GM21786 (cell line): Measurements from ENCODE around the gene SBF2.
A peak's percentile ranks its signal among the peaks of the same experiment; 100 is the strongest.
"Not testable (repeated sequence)": the region's sequence is repeated elsewhere in the genome, so short reads cannot be mapped to it uniquely, and the experiment has no call there.

Source experiments
- ATAC-seq: cut with Tn5 transposase; IDR thresholded peaks from one replicate; pipeline ENCODE4 v1.9.1; 2021; ENCODE audit not compliant: unreplicated experiment

The SBF2 gene

DNA sequence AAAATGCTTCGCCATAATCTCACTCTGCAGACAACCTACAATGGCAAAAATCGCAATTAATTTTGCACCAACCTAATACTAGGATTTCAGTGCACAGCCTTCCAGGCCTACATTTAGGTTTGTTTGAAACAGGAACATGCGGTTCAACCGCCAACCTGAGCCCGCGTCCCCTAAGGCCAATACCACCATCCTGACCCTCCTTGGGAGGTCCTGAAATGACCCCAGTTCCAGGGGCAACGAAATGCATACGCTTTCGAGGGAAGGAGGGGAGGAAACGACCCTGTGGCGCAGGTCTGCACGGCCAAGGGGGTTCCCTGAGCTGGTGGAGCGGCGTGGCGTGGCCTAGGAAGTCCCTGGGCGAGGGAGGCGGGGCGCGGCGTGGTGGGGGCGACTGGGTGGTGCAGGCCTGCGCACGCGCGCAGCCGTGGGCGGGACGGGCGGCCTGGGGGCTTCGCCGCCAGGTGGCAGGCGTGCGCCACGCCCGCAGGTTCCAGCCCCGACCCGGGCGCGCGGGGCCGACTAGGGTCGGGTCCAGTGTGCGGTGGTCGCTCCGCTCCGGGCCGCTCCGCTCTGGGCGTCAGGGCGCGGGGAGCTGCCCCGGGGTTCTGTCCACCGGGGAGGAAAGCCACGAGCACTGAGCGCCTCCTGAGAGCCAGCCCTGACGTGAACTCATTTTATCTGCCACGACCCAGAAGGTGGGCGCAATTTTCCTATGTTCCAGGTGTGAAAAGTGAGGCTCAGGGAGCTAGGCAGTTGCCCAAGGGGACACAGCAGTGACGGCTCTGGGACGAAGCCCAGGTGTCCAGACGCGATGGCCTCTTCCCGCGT, 536.0 kb downstream of the SBF2 start:
- peak; percentile 35 for ATAC-seq

- ATAC-seq: no peak
Measured at GRCh38 chr11:9756878-9757277, 537.1 kb downstream of the SBF2 start.

DNA sequence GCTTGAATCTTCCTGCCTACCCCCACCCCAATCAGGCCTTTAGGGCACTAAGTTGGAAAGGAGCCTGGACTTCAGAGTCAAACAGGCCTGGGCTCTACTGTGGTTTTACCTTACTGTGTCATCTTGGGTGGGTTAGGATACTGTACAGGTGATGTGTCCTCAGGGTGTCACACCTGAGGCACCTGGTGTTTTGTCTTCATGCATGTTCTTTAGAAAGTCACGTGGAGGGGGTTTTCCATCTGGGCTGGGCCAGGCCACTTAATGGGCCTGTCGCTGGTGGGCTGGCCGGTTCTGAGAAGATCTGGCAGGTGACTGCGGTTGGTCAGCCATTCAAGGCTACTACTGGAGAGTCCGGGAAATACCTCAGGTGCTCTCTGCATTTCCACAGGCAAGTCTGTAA, 537.6 kb downstream of the SBF2 start:
- no peak for ATAC-seq

GRCh38 chr11:9755561-9756185, 538.3 kb downstream of the SBF2 start:
- no peak for ATAC-seq

DNA sequence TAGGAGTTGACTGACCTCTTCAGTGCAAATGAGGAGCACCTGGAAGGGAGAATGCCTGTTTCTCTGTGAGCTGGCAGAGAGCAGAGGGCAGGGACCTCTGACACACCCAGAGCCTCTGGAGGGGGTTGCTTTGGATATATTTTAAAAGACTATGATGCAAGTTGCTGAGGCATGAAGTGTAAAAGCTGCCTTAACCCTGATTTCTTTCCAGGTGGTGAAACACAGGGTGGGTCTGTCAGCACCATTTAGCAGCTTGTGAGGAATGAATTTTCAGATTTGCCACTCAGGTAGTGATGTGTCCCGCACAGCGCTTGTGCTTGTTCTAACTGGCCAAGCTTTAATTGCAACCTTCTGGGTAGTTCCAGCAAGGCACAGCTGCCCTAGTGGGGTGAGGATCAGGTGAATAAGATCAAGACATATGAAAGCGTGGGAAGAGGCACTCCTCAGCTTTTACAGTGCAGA, 540.0 kb downstream of the SBF2 start:
- no peak for ATAC-seq

DNA sequence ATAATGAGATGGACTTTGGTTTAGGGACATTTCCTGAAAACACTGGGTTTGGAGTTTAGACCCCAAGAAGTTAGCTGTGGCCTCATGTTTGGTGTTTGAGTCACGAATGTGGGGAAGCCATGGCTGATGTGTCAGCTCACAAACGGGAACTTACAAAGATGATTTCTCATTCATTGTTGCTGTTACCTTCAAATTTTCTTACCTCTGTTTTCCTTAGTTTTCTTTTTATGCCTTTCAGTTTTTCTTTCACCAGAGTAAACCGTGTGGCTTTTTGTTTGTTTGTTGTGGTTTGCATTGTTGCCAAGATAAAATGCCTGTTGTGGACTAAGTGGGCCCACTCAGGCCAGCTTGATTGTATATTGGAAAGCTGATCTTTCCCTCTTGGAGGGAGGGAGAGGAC, 541.0 kb downstream of the SBF2 start:
- ATAC-seq: no peak

DNA sequence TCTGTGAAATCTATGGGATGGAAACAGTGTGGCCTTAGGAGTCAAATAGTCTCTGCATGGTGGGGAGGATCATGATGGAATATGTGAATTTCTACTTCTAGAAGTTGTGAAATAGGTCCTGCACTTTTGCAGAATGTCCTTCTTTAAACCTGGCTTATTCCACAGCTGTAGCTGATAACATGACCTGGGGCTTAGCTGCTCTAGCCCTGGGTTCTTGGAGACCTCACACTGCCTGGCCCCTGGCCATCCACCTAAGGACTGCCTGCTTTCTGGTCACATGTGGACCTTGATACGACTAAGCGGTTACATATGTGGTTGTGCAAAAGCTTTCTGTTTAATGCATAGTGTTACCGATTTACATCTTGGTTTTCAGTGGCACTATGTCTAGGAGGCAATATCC, 541.9 kb downstream of the SBF2 start:
- no peak for ATAC-seq

GRCh38 chr11:9750551-9750950, 543.5 kb downstream of the SBF2 start:
- no peak for ATAC-seq

DNA sequence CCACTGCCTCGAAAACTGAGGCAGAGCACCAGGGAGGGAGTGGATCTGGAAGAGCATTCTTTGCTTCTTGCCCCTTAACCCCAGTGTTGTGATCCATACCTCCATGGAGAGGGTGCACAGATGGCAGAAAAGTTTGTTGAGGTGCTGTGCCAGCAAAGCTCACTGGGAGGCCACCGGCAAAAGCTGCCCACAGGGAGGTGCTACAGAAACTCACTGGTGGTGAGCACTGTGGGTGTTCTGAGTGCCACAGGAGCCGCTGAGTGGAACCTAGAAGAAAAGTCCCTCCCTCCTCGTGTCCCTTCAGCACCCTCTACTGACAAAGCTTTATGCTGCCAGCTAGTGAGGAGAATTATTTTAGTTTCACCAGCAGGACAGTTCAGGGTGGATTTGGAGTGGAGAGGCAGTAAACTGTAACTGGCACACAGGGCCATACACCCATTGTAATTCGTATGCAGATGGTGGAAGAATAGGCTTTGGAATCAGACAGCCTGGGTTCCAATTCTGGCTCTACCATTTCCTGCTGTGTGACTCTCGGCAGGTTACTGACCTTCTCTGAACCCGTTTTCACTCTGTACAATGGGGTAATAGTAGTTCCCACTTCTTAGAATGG, 545.6 kb downstream of the SBF2 start:
- ATAC-seq: peak; percentile 58

DNA sequence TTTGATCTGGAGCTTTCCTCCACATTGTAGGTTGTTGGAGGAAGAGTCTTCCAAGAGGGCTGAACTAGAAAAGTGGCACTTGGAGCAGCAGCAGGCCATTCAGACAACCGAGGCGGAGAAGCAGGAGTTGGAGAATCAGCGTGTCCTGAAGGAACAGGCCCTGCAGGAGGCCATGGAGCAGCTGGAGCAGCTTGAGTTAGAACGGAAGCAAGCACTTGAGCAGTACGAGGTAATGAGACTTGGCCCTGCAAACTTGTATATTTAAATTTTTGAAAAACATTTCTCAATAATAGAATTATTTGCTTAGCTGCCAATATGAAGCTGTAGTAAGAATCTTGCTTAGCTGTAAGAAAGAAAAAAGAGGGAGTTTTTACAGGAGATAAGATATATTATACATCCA, 546.2 kb downstream of the SBF2 start:
- ATAC-seq: no peak

GRCh38 chr11:9747229-9747628, 546.8 kb downstream of the SBF2 start:
- no peak for ATAC-seq

DNA sequence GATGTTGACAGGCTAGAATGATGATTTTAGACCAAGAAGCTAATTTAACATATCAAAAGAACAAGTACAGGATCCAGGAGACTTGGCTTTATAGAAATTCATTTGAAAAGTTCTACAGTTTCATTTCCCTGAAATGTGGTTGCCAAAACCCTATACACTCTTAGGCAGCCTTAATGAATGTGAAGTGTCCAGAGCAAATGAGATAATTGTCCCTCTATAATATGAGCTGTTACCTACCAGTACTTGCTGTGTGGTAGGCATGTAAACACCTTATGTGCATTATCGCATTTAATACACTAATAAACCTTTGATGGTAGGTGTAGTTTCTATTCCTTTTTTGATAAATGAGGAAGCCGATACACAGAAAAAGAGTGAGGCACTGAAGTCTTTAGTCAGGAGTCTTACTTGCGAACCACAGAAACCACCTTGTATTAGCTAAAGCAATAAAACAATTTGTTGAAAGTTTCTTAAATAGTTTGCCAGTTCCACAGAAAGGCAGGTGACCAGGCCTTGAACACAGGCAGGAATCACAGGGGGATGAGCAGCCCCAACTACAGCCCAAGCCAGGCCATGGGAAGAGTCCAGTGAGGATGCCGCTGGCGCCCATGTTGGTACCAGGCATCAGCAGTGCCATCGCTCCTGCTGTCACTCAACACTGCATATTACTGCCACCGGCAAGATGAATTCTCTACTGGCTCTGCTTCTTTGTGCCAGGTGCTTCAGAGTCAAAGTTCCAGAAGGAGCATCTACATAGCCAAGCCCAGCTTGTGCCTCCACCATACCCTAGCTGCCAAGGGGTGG, 548.4 kb downstream of the SBF2 start:
- ATAC-seq: peak; percentile 44

- not testable (repeated sequence) for ATAC-seq
Measured at GRCh38 chr11:9743512-9743911, 550.5 kb downstream of the SBF2 start.

DNA sequence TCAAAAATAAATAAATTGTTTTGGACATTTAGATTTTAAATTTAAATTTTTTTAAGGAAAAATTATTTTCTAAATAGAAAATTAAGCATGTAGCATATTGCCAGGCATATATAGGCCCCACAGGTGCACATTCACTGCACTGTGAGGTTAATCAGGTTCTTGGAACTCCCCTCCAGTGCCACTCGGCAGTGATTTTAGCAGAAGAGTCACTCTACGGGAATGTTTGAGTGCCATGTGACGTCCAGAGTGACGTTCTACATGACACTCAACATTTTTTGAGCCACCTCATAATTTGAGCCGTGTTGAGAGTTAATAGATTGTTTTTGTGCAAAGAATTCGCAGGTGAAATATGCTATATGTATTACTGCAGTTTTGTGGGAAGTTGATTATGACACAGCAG, 552.8 kb downstream of the SBF2 start:
- no peak for ATAC-seq

DNA sequence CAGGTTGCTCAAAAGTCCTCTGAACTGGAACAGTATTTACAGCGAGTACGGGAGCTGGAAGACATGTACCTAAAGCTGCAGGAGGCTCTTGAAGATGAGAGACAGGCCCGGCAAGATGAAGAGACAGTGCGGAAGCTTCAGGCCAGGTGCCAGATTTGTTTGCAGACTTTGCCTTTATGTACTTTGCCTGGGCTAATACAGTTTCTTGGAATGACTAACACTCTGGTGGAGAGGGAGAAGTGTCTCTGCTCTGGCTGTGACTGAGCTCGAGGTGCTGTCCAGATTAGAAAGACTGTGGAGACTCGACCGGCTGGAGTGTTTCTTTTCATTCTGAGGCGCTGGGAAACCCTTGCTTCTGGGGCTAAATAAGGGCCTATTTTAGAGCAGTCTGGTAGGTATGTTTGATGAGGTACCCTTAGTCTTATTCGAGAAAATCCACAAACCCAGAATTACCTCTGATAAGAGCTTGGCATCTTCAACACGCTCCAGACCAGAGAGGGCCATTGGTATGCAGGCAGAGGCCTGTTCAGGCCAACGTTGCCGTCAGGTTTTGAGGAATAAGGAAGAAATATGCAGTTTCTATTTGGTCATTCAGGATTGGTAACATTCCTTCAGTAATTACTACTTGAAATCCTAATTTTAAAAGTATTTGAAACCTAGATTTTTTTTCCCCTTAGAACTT, 553.7 kb downstream of the SBF2 start:
- no peak for ATAC-seq

DNA sequence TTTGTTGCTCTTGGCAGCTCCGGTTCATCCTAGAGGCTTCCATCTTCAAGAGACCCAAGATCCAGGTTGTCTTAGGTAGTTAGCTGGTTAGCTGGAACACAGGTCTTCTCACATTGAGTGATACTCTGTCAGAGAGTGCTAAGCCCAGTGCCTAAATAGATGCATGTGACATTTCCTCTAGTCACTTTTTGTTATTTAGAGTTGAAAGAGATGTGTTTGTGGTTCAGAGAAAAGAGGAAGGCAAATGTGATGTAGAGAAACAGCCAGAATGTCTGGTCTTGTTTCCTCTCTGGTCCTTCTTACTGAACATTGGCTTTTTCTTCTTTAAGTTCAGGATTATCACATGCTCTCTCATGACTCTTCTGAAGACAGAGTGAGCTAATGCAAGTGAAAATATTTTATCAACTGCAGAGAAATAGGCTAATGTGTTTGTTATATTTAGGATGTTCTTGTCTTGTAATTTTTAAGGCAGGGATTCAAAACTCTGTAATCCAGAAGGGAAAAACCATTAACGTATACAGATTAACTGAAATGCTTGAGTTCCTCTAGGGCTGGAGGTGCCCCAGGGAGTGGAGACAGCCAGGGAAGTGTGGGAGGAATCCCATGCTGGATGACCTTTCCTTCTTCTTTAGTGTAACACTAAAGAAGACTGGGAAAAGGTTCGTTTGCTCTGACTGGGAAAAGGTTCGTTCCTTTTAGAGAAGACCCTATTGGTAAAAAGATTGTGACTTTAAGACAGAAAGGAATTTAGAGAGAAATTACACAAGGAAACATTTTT, 554.7 kb downstream of the SBF2 start:
- peak; percentile 69 for ATAC-seq

DNA sequence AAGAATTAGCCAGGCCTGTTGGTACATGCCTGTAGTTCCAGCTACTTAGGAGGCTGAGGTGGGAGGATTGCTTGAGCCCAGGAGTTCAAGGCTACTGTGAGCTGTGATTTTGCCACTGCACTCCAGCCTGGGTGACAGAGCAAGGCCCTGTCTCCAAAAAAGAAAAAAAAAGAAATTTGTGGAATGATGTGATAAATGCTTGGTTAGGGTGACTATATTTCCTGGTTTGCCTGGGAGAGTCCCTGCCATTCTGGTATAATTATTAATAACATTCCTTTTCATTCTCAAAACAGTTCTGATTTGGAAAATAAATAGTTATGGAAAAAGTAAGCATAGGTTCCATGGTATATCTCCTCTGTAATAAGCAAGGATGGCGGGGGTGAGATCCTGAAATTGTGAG, 555.3 kb downstream of the SBF2 start:
- ATAC-seq: no peak

GRCh38 chr11:9738116-9738515, 555.9 kb downstream of the SBF2 start:
- ATAC-seq: no peak

DNA sequence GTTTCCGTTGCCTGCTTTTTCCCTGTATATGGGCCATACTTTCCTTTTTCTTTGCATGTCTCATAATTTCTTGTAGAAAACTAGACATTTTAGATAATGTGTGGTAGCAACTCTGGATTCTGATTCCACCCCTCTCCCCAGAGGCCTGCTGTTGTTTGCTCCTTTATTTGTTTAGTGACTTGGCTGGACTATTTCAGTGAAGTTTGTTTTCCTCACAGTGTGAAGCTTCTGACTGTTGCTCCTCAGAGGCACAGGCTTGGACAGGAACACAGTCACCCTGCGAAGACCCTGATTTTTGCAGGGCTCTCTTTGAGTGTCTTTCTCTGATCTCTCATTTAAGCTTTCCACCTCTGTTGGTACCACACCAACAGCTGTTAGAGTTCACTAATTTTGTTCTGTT, 557.7 kb downstream of the SBF2 start:
- ATAC-seq: no peak

- ATAC-seq: no peak
Measured at GRCh38 chr11:9735919-9736318, 558.1 kb downstream of the SBF2 start.
